Panc1 (cell line): Measurements from ENCODE around the gene WDR72.

Experiments used
- POLR2AphosphoS5 ChIP-seq: IDR thresholded peaks from 2 replicates; pipeline ENCODE4 v1.6.1; 2012; ENCODE audit warnings: mild to moderate bottlenecking, low read depth, low read length, moderate library complexity
- SIN3A ChIP-seq: IDR thresholded peaks from 2 replicates; pipeline ENCODE4 v1.6.1; 2012; ENCODE audit warnings: low read depth, mild to moderate bottlenecking, low read length, moderate library complexity, borderline replicate concordance; ENCODE audit not compliant: insufficient read depth
- TCF7L2 ChIP-seq: IDR thresholded peaks from 2 replicates; pipeline ENCODE4 v1.6.1; 2011; ENCODE audit warnings: mild to moderate bottlenecking, low read depth, low read length, inconsistent platforms
- TF ChIP-seq, protein P1 (sequence below): fragments of 450-650 bp; IDR thresholded peaks from 2 replicates; pipeline ENCODE4 v1.5.1; 2017; ENCODE audit warnings: mild to moderate bottlenecking
- TF ChIP-seq, protein P2 (sequence below), 2 experiments: IDR thresholded peaks; 2 replicates each; pipeline ENCODE4 v1.6.1; 2011 to 2012; ENCODE audit warnings: low read depth in 2 of 2, control low read depth in 1 of 2, low read length in 1 of 2, mild to moderate bottlenecking in 1 of 2, moderate library complexity in 1 of 2; ENCODE audit not compliant: insufficient read depth in 1 of 2

DNA sequence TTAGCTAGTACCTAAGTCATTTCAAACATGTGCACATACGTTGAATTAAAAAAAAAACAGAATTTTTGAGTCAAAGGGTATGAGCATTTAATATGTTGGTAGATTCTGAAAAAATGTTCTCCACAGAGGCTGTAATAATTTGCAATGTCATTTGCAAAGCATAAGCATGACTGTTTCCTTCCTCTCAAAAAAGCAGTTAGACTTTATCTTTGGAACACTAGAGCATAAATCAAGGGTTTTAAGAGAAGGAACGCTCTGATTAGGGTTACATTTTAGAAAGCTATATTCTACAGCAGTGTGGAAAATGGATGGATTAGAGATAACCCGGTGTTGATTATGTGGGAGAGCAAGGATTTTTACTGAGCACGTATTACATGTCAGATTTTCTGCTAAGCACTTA, 193.7 kb downstream of the WDR72 start:
- TF ChIP-seq, protein P1, sequence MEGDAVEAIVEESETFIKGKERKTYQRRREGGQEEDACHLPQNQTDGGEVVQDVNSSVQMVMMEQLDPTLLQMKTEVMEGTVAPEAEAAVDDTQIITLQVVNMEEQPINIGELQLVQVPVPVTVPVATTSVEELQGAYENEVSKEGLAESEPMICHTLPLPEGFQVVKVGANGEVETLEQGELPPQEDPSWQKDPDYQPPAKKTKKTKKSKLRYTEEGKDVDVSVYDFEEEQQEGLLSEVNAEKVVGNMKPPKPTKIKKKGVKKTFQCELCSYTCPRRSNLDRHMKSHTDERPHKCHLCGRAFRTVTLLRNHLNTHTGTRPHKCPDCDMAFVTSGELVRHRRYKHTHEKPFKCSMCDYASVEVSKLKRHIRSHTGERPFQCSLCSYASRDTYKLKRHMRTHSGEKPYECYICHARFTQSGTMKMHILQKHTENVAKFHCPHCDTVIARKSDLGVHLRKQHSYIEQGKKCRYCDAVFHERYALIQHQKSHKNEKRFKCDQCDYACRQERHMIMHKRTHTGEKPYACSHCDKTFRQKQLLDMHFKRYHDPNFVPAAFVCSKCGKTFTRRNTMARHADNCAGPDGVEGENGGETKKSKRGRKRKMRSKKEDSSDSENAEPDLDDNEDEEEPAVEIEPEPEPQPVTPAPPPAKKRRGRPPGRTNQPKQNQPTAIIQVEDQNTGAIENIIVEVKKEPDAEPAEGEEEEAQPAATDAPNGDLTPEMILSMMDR: no peak
- no peak for TF ChIP-seq POLR2AphosphoS5
- TF ChIP-seq SIN3A: no peak
- TF ChIP-seq, protein P2, sequence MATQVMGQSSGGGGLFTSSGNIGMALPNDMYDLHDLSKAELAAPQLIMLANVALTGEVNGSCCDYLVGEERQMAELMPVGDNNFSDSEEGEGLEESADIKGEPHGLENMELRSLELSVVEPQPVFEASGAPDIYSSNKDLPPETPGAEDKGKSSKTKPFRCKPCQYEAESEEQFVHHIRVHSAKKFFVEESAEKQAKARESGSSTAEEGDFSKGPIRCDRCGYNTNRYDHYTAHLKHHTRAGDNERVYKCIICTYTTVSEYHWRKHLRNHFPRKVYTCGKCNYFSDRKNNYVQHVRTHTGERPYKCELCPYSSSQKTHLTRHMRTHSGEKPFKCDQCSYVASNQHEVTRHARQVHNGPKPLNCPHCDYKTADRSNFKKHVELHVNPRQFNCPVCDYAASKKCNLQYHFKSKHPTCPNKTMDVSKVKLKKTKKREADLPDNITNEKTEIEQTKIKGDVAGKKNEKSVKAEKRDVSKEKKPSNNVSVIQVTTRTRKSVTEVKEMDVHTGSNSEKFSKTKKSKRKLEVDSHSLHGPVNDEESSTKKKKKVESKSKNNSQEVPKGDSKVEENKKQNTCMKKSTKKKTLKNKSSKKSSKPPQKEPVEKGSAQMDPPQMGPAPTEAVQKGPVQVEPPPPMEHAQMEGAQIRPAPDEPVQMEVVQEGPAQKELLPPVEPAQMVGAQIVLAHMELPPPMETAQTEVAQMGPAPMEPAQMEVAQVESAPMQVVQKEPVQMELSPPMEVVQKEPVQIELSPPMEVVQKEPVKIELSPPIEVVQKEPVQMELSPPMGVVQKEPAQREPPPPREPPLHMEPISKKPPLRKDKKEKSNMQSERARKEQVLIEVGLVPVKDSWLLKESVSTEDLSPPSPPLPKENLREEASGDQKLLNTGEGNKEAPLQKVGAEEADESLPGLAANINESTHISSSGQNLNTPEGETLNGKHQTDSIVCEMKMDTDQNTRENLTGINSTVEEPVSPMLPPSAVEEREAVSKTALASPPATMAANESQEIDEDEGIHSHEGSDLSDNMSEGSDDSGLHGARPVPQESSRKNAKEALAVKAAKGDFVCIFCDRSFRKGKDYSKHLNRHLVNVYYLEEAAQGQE (IDR thresholded peaks at IDR 0.05; ENCODE audit: insufficient read depth in 1 of 2, low read depth in 2 of 2, low read length in 1 of 2): no peak
- TF ChIP-seq TCF7L2: no peak
